MCF 10A (cell line): Measurements from ENCODE around the gene BTN2A1. TPM values are rescaled to one million over a fixed set of nuclear protein-coding genes. Genes with fewer than 3 reads are reported as not detected.

Experiments used
- BruUV-seq: library from RNA; stranded (reverse); fragments of 400-500 nt; replicated peaks from 2 replicates; lab custom pipeline; 2021; lab: Mats Ljungman, UMichigan
- CTCF ChIA-PET: fragments of 300-600 bp; sonication (Branson Sonifier 250); formaldehyde crosslinking; extraction: SDS; loops from one replicate; lab custom pipeline; 2021; ENCODE audit warnings: antibody characterized with exemption, inconsistent platforms; lab: Yijun Ruan, JAX
- POLR2A ChIA-PET: fragments of 300-600, 350-650 bp; sonication (Branson Sonifier 250); formaldehyde crosslinking; extraction: SDS; loops from one replicate; lab custom pipeline; 2020; ENCODE audit warnings: antibody characterized with exemption, inconsistent platforms; lab: Yijun Ruan, JAX
- DNase-seq: peaks from one replicate; pipeline ENCODE4 v3.0.0-alpha.2; 2018; ENCODE audit not compliant: unreplicated experiment
- H3K27ac Mint-ChIP-seq: one replicate; pipeline ENCODE4 v1.8.0; 2022; ENCODE audit warnings: mild to moderate bottlenecking, low read depth, mixed read lengths; ENCODE audit not compliant: unreplicated experiment
- H3K27me3 Mint-ChIP-seq: one replicate; pipeline ENCODE4 v1.8.0; 2022; ENCODE audit warnings: mixed read lengths; ENCODE audit not compliant: insufficient read depth, unreplicated experiment
- H3K36me3 Mint-ChIP-seq: one replicate; pipeline ENCODE4 v1.8.0; 2022; ENCODE audit warnings: mild to moderate bottlenecking, moderate library complexity, mixed read lengths; ENCODE audit not compliant: insufficient read depth, unreplicated experiment
- H3K4me1 Mint-ChIP-seq: one replicate; pipeline ENCODE4 v1.8.0; 2022; ENCODE audit warnings: mixed read lengths; ENCODE audit not compliant: insufficient read depth, unreplicated experiment
- H3K4me3 Mint-ChIP-seq: one replicate; pipeline ENCODE4 v1.8.0; 2022; ENCODE audit warnings: mild to moderate bottlenecking, moderate library complexity, mixed read lengths; ENCODE audit not compliant: unreplicated experiment
- H3K9me3 Mint-ChIP-seq: one replicate; pipeline ENCODE4 v1.8.0; 2022; ENCODE audit warnings: mixed read lengths; ENCODE audit not compliant: unreplicated experiment
- intact Hi-C: fragments of 100-400 bp; cut with micrococcal nuclease; formaldehyde crosslinking; loops from 2 replicates; pipeline ENCODE4 v1.14.1; 2022
- total RNA-seq: library from RNA; stranded (reverse); gene quantifications from 2 replicates; pipeline ENCODE4 v1.2.3, GENCODE V29; 2022
- TF ChIP-seq, protein P1 (sequence below): fragments of 200-600 bp; IDR thresholded peaks from one replicate; pipeline ENCODE4 v1.8.0; 2022; ENCODE audit warnings: antibody characterized with exemption, mild to moderate bottlenecking; ENCODE audit not compliant: unreplicated experiment

Gene BTN2A1
- total RNA-seq, 1 experiment from 2014 or later = 14.6 TPM

DNA sequence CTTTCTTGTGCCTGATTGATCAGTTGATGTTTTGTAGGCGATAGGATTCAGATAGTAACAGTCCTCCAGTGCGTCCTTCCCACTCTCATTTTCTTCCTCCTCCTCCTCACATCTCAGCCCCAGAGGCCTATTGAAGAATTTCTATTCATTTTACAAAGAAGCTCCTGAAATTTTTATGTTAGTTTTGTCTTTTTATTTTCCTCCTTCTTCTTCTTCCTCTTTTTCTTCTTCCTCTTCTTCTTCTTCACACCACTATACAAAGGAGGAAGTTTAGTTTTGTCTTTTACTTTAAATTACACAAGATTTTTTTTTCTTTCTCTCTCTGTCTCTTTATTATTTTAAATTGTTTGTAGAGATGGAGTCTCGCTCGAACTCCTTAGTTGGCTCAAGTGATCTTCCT, 19.1 kb downstream of the BTN2A1 start:
- Mint-ChIP-seq H3K4me3 (no peak overlapping the region), H3K27ac (no peak overlapping the region), H3K36me3 (peaks cover 5% of the 10 kb centered on the region), H3K9me3 (peaks cover under 1% of the 10 kb centered on the region), H3K4me1 (peaks cover 21% of the 10 kb centered on the region), H3K27me3 (no peaks in the 10 kb centered on the region)
- no TSS peak for BruUV-seq
- no peak for DNase-seq
- intact Hi-C loops = no loop called here
- ChIA-PET POLR2A (interaction anchor here (0.5 to 0.9 kb wide), 3 partner anchors 9 to 241 kb away, joined by 3 to 5 read pairs (median 4); no protein-coding TSS in a partner anchor), CTCF (no interaction called here)
- TF ChIP-seq, protein P1, sequence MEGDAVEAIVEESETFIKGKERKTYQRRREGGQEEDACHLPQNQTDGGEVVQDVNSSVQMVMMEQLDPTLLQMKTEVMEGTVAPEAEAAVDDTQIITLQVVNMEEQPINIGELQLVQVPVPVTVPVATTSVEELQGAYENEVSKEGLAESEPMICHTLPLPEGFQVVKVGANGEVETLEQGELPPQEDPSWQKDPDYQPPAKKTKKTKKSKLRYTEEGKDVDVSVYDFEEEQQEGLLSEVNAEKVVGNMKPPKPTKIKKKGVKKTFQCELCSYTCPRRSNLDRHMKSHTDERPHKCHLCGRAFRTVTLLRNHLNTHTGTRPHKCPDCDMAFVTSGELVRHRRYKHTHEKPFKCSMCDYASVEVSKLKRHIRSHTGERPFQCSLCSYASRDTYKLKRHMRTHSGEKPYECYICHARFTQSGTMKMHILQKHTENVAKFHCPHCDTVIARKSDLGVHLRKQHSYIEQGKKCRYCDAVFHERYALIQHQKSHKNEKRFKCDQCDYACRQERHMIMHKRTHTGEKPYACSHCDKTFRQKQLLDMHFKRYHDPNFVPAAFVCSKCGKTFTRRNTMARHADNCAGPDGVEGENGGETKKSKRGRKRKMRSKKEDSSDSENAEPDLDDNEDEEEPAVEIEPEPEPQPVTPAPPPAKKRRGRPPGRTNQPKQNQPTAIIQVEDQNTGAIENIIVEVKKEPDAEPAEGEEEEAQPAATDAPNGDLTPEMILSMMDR = no peak

DNA sequence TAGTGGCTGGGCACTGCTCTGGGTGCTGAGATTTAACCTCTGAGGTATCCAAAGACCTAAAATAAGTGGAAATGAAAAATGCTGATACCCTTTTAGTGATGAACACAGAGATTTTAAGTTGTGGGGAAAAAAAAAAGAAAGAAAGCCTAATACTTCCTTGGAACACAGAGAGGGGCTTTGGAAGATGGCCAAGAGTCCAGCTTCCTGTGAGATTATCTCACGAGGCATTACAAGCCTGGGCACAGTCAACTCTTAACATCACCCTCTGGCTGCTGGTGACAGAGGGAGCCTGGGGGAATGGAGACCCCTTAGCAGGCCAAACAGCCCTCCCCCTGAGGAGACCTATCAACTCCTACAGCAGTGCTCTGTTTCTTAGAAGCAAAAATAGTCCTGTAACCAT, 19.7 kb downstream of the BTN2A1 start:
- POLR2A ChIA-PET = interaction anchor here (0.6 kb wide), 1 partner anchor 19 kb away, joined by 4 read pairs; no protein-coding TSS in a partner anchor
- no peak overlapping the region for H3K4me3 Mint-ChIP-seq
- TF ChIP-seq, protein P1 = no peak
- BruUV-seq = no TSS peak
- intact Hi-C loops = no loop called here
- H3K36me3 Mint-ChIP-seq = peaks cover 5% of the 10 kb centered on the region
- no peak for DNase-seq
- no peaks in the 10 kb centered on the region for H3K9me3 Mint-ChIP-seq
- CTCF ChIA-PET = no interaction called here
- no peaks in the 10 kb centered on the region for H3K27me3 Mint-ChIP-seq
- peaks cover 21% of the 10 kb centered on the region for H3K4me1 Mint-ChIP-seq
- H3K27ac Mint-ChIP-seq = no peak overlapping the region

DNA sequence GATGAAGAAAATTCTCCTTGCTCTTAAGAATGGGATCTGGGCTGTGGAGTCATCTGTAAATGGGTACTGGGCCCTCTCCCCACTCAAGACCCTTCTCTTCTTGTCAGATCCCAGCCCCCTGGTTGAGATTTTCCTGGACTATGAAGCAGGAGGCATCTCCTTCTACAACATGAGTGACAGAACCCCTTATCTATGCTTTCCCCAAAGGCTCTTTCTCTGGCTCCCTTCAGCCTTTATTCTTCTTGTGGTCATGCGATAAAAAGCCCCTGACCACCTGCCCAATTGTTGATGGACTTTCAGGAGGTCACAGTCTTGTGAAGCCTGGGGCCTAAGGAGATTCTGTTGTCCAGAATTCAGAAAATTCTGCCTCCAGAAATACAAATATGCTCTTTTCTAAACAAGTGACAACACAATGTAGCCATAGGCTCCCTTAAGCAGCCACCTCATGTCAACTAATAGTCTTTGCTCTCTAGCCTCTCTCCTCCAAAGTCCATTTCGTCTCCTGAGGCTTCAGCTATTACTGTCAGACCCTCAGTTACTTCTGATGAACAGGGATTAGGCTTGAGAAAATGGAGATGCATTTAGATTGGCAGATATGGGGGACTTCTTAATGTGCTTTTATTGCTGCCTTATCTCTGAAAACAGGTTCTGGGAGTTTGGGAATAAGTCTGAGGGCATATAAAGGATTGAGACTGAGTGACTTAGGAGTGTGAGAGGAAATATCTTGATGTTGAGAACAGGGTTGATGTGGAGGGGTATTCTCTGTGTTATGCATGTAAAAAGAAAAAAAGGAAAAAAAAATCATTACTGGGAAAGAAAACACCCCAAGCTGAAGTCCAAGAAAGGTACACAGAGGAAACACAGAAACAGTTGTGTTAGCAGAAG, 20.6 kb downstream of the BTN2A1 start:
- no peaks in the 10 kb centered on the region for H3K27me3 Mint-ChIP-seq
- H3K27ac Mint-ChIP-seq = no peak overlapping the region
- H3K9me3 Mint-ChIP-seq = no peaks in the 10 kb centered on the region
- CTCF ChIA-PET = no interaction called here
- no TSS peak for BruUV-seq
- TF ChIP-seq, protein P1 = no peak
- intact Hi-C loops = no loop called here
- DNase-seq = no peak
- POLR2A ChIA-PET = interaction anchor here (0.7 to 1.7 kb wide), 3 partner anchors 9 to 42 kb away, joined by 3 to 6 read pairs (median 3); no protein-coding TSS in a partner anchor
- peaks cover 12% of the 10 kb centered on the region for H3K4me1 Mint-ChIP-seq
- peaks cover 5% of the 10 kb centered on the region for H3K36me3 Mint-ChIP-seq
- no peak overlapping the region for H3K4me3 Mint-ChIP-seq

DNA sequence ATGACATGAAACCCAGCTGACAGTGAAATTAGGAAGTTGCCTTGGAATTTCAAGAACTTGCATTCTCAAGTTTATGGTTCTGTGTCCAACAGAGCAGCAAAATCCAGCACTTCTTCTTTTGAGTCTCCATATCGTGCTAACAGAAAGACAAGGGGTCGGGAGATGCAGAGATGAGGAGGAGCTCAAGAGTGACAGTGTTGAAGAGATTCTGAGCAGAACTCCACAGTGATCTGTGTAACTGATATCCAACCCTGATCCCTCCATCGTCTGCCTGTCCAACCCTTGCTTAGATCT, 21.2 kb downstream of the BTN2A1 start:
- TF ChIP-seq, protein P1 = no peak
- no peak for DNase-seq
- Mint-ChIP-seq H3K27me3 (no peaks in the 10 kb centered on the region), H3K4me3 (no peak overlapping the region), H3K4me1 (peaks cover 9% of the 10 kb centered on the region), H3K9me3 (no peaks in the 10 kb centered on the region), H3K36me3 (peaks cover 5% of the 10 kb centered on the region), H3K27ac (no peak overlapping the region)
- BruUV-seq = no TSS peak
- intact Hi-C loops = no loop called here
- CTCF ChIA-PET = no interaction called here
- POLR2A ChIA-PET = interaction anchor here (0.7 to 1.7 kb wide), 3 partner anchors 8 to 41 kb away, joined by 3 to 6 read pairs (median 3); no protein-coding TSS in a partner anchor
